ENCODE data around the gene LIPJ.

LIPJ gene

GRCh38 chr10:88592906-88593305 is 6.3 kb downstream of the LIPJ start:
- Histone ChIP-seq H3K4me3 (ENCODE audit: low read length in 2 of 2) (no peak overlapping the region), H3K4me1 (ENCODE audit: control insufficient read depth in 2 of 2, insufficient read depth in 2 of 2, low read length in 2 of 2) (no peaks in the 10 kb centered on the region), H3K9me3 (ENCODE audit: control insufficient read depth in 2 of 2, low read length in 2 of 2) (no peaks in the 10 kb centered on the region), H3K36me3 (ENCODE audit: control insufficient read depth in 2 of 2, insufficient read depth in 2 of 2, low read length in 2 of 2) (no peaks in the 10 kb centered on the region), H3K27ac (ENCODE audit: low read depth in 2 of 2, low read length in 2 of 2) (no peak overlapping the region), H3K9ac (ENCODE audit: low read depth in 1 of 2, low read length in 2 of 2) (no peak overlapping the region), H3K27me3 (ENCODE audit: control insufficient read depth in 2 of 2, insufficient read depth in 2 of 2, low read length in 2 of 2) (no peaks in the 10 kb centered on the region)

GRCh38 chr10:88594482-88594881 is 7.9 kb downstream of the LIPJ start:
- Histone ChIP-seq H3K27ac (ENCODE audit: low read depth in 2 of 2, low read length in 2 of 2) (no peak overlapping the region), H3K4me1 (ENCODE audit: control insufficient read depth in 2 of 2, insufficient read depth in 2 of 2, low read length in 2 of 2) (no peaks in the 10 kb centered on the region), H3K9ac (ENCODE audit: low read depth in 1 of 2, low read length in 2 of 2) (no peak overlapping the region), H3K27me3 (ENCODE audit: control insufficient read depth in 2 of 2, insufficient read depth in 2 of 2, low read length in 2 of 2) (no peaks in the 10 kb centered on the region), H3K4me3 (ENCODE audit: low read length in 2 of 2) (no peak overlapping the region), H3K36me3 (ENCODE audit: control insufficient read depth in 2 of 2, insufficient read depth in 2 of 2, low read length in 2 of 2) (no peaks in the 10 kb centered on the region), H3K9me3 (ENCODE audit: control insufficient read depth in 2 of 2, low read length in 2 of 2) (no peaks in the 10 kb centered on the region)

- H3K4me3 ChIP-seq (ENCODE audit: low read length in 2 of 2) = no peak overlapping the region
- H3K9ac ChIP-seq (ENCODE audit: low read depth in 1 of 2, low read length in 2 of 2) = no peak overlapping the region
- no peaks in the 10 kb centered on the region for H3K36me3 ChIP-seq (ENCODE audit: control insufficient read depth in 2 of 2, insufficient read depth in 2 of 2, low read length in 2 of 2)
- H3K27me3 ChIP-seq (ENCODE audit: control insufficient read depth in 2 of 2, insufficient read depth in 2 of 2, low read length in 2 of 2) = no peaks in the 10 kb centered on the region
- peaks cover 0 to 2% of the 10 kb centered on the region in 2 donors for H3K9me3 ChIP-seq (ENCODE audit: control insufficient read depth in 2 of 2, low read length in 2 of 2)
- no peaks in the 10 kb centered on the region for H3K4me1 ChIP-seq (ENCODE audit: control insufficient read depth in 2 of 2, insufficient read depth in 2 of 2, low read length in 2 of 2)
- H3K27ac ChIP-seq (ENCODE audit: low read depth in 2 of 2, low read length in 2 of 2) = no peak overlapping the region
These were observed 11.5 kb downstream of the LIPJ start for GRCh38 chr10:88598055-88598454.

- Histone ChIP-seq H3K36me3 (ENCODE audit: control insufficient read depth in 2 of 2, insufficient read depth in 2 of 2, low read length in 2 of 2) (no peaks in the 10 kb centered on the region), H3K9ac (ENCODE audit: low read depth in 1 of 2, low read length in 2 of 2) (no peak overlapping the region), H3K9me3 (ENCODE audit: control insufficient read depth in 2 of 2, low read length in 2 of 2) (no peaks in the 10 kb centered on the region), H3K4me3 (ENCODE audit: low read length in 2 of 2) (no peak overlapping the region), H3K27me3 (ENCODE audit: control insufficient read depth in 2 of 2, insufficient read depth in 2 of 2, low read length in 2 of 2) (no peaks in the 10 kb centered on the region), H3K4me1 (ENCODE audit: control insufficient read depth in 2 of 2, insufficient read depth in 2 of 2, low read length in 2 of 2) (no peaks in the 10 kb centered on the region), H3K27ac (ENCODE audit: low read depth in 2 of 2, low read length in 2 of 2) (no peak overlapping the region)
These were observed 21.6 kb downstream of the LIPJ start for GRCh38 chr10:88608052-88608732.

GRCh38 chr10:88608780-88609179 is 22.2 kb downstream of the LIPJ start:
- Histone ChIP-seq H3K4me1 (ENCODE audit: control insufficient read depth in 2 of 2, insufficient read depth in 2 of 2, low read length in 2 of 2) (no peaks in the 10 kb centered on the region), H3K27ac (ENCODE audit: low read depth in 2 of 2, low read length in 2 of 2) (no peak overlapping the region), H3K9me3 (ENCODE audit: control insufficient read depth in 2 of 2, low read length in 2 of 2) (no peaks in the 10 kb centered on the region), H3K9ac (ENCODE audit: low read depth in 1 of 2, low read length in 2 of 2) (no peak overlapping the region), H3K36me3 (ENCODE audit: control insufficient read depth in 2 of 2, insufficient read depth in 2 of 2, low read length in 2 of 2) (no peaks in the 10 kb centered on the region), H3K4me3 (ENCODE audit: low read length in 2 of 2) (no peak overlapping the region), H3K27me3 (ENCODE audit: control insufficient read depth in 2 of 2, insufficient read depth in 2 of 2, low read length in 2 of 2) (no peaks in the 10 kb centered on the region)

- Histone ChIP-seq H3K36me3 (ENCODE audit: control insufficient read depth in 2 of 2, insufficient read depth in 2 of 2, low read length in 2 of 2) (no peaks in the 10 kb centered on the region), H3K4me3 (ENCODE audit: low read length in 2 of 2) (no peak overlapping the region), H3K9me3 (ENCODE audit: control insufficient read depth in 2 of 2, low read length in 2 of 2) (no peaks in the 10 kb centered on the region), H3K9ac (ENCODE audit: low read depth in 1 of 2, low read length in 2 of 2) (no peak overlapping the region), H3K4me1 (ENCODE audit: control insufficient read depth in 2 of 2, insufficient read depth in 2 of 2, low read length in 2 of 2) (no peaks in the 10 kb centered on the region), H3K27me3 (ENCODE audit: control insufficient read depth in 2 of 2, insufficient read depth in 2 of 2, low read length in 2 of 2) (no peaks in the 10 kb centered on the region), H3K27ac (ENCODE audit: low read depth in 2 of 2, low read length in 2 of 2) (no peak overlapping the region)
These were observed 29.9 kb downstream of the LIPJ start for GRCh38 chr10:88616250-88616977.

- Histone ChIP-seq H3K9me3 (ENCODE audit: control insufficient read depth in 2 of 2, low read length in 2 of 2) (no peaks in the 10 kb centered on the region), H3K9ac (ENCODE audit: low read depth in 1 of 2, low read length in 2 of 2) (no peak overlapping the region), H3K27ac (ENCODE audit: low read depth in 2 of 2, low read length in 2 of 2) (no peak overlapping the region), H3K4me1 (ENCODE audit: control insufficient read depth in 2 of 2, insufficient read depth in 2 of 2, low read length in 2 of 2) (no peaks in the 10 kb centered on the region), H3K36me3 (ENCODE audit: control insufficient read depth in 2 of 2, insufficient read depth in 2 of 2, low read length in 2 of 2) (no peaks in the 10 kb centered on the region), H3K27me3 (ENCODE audit: control insufficient read depth in 2 of 2, insufficient read depth in 2 of 2, low read length in 2 of 2) (no peaks in the 10 kb centered on the region), H3K4me3 (ENCODE audit: low read length in 2 of 2) (no peak overlapping the region)
These were observed 31.3 kb downstream of the LIPJ start for GRCh38 chr10:88617772-88618300.

GRCh38 chr10:88618496-88618895 is 31.9 kb downstream of the LIPJ start:
- H3K9me3 ChIP-seq (ENCODE audit: control insufficient read depth in 2 of 2, low read length in 2 of 2) = no peaks in the 10 kb centered on the region
- no peak overlapping the region for H3K4me3 ChIP-seq (ENCODE audit: low read length in 2 of 2)
- no peak overlapping the region for H3K27ac ChIP-seq (ENCODE audit: low read depth in 2 of 2, low read length in 2 of 2)
- no peak overlapping the region for H3K9ac ChIP-seq (ENCODE audit: low read depth in 1 of 2, low read length in 2 of 2)
- no peaks in the 10 kb centered on the region for H3K27me3 ChIP-seq (ENCODE audit: control insufficient read depth in 2 of 2, insufficient read depth in 2 of 2, low read length in 2 of 2)
- H3K4me1 ChIP-seq (ENCODE audit: control insufficient read depth in 2 of 2, insufficient read depth in 2 of 2, low read length in 2 of 2) = no peaks in the 10 kb centered on the region
- no peaks in the 10 kb centered on the region for H3K36me3 ChIP-seq (ENCODE audit: control insufficient read depth in 2 of 2, insufficient read depth in 2 of 2, low read length in 2 of 2)

GRCh38 chr10:88620441-88620840 is 33.9 kb downstream of the LIPJ start:
- H3K9me3 ChIP-seq (ENCODE audit: control insufficient read depth in 2 of 2, low read length in 2 of 2) = no peaks in the 10 kb centered on the region
- no peak overlapping the region for H3K9ac ChIP-seq (ENCODE audit: low read depth in 1 of 2, low read length in 2 of 2)
- H3K4me3 ChIP-seq (ENCODE audit: low read length in 2 of 2) = no peak overlapping the region
- H3K27ac ChIP-seq (ENCODE audit: low read depth in 2 of 2, low read length in 2 of 2) = no peak overlapping the region
- H3K27me3 ChIP-seq (ENCODE audit: control insufficient read depth in 2 of 2, insufficient read depth in 2 of 2, low read length in 2 of 2) = no peaks in the 10 kb centered on the region
- no peaks in the 10 kb centered on the region for H3K4me1 ChIP-seq (ENCODE audit: control insufficient read depth in 2 of 2, insufficient read depth in 2 of 2, low read length in 2 of 2)
- no peaks in the 10 kb centered on the region for H3K36me3 ChIP-seq (ENCODE audit: control insufficient read depth in 2 of 2, insufficient read depth in 2 of 2, low read length in 2 of 2)

GRCh38 chr10:88623835-88624234 is 37.3 kb downstream of the LIPJ start:
- no peak overlapping the region for H3K27ac ChIP-seq (ENCODE audit: low read depth in 2 of 2, low read length in 2 of 2)
- H3K27me3 ChIP-seq (ENCODE audit: control insufficient read depth in 2 of 2, insufficient read depth in 2 of 2, low read length in 2 of 2) = no peaks in the 10 kb centered on the region
- H3K9me3 ChIP-seq (ENCODE audit: control insufficient read depth in 2 of 2, low read length in 2 of 2) = no peaks in the 10 kb centered on the region
- H3K36me3 ChIP-seq (ENCODE audit: control insufficient read depth in 2 of 2, insufficient read depth in 2 of 2, low read length in 2 of 2) = no peaks in the 10 kb centered on the region
- H3K9ac ChIP-seq (ENCODE audit: low read depth in 1 of 2, low read length in 2 of 2) = no peak overlapping the region
- H3K4me1 ChIP-seq (ENCODE audit: control insufficient read depth in 2 of 2, insufficient read depth in 2 of 2, low read length in 2 of 2) = no peaks in the 10 kb centered on the region
- no peak overlapping the region for H3K4me3 ChIP-seq (ENCODE audit: low read length in 2 of 2)
